GM19035 (cell line): ENCODE measurements around the gene ATP9A.
"Not testable (repeated sequence)": the region's sequence is repeated elsewhere in the genome, so short reads cannot be mapped to it uniquely, and the experiment has no call there.

Experiments used
- ATAC-seq: cut with Tn5 transposase; IDR thresholded peaks from one replicate; pipeline ENCODE4 v1.9.1; 2021; ENCODE audit not compliant: unreplicated experiment

ATP9A gene

GRCh38 chr20:51757226-51757625 lies 11.0 kb downstream of the ATP9A start:
- ATAC-seq, result no peak

- no peak for ATAC-seq
Measured at GRCh38 chr20:51756653-51757052, 11.5 kb downstream of the ATP9A start.

GRCh38 chr20:51753220-51753619 lies 15.0 kb downstream of the ATP9A start:
- ATAC-seq, result not testable (repeated sequence)

GRCh38 chr20:51752343-51752951 lies 15.7 kb downstream of the ATP9A start:
- ATAC-seq, result no peak

DNA sequence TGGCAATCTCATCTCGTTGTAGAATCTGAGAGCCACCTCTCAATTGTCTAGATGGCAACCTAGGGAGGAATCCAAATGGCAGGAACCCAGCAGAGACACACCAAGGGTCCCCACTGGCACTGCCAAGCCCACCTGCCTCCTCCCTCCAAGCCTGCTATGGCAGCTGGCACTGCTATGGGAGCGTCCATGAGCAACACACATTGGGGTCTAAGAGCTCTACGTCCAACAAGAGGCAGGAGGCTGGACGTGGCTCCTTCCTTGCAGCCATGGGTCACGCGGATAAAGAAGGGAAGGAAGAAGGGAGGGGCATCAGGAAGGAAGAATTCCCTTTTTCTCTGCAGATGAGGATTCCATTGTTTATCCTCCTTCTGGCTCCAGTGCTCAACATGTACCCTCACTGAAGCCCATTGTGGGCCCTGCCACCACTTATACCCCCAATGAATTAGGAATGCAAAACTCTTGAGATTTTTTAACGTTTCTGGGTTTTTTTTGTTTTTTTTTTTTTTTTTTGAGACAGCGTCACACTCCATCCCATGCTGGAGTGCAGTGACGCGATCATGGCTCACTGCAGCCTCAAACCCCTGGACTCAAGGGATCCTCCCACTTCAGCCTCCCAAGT lies 17.3 kb downstream of the ATP9A start:
- ATAC-seq, result no peak

DNA sequence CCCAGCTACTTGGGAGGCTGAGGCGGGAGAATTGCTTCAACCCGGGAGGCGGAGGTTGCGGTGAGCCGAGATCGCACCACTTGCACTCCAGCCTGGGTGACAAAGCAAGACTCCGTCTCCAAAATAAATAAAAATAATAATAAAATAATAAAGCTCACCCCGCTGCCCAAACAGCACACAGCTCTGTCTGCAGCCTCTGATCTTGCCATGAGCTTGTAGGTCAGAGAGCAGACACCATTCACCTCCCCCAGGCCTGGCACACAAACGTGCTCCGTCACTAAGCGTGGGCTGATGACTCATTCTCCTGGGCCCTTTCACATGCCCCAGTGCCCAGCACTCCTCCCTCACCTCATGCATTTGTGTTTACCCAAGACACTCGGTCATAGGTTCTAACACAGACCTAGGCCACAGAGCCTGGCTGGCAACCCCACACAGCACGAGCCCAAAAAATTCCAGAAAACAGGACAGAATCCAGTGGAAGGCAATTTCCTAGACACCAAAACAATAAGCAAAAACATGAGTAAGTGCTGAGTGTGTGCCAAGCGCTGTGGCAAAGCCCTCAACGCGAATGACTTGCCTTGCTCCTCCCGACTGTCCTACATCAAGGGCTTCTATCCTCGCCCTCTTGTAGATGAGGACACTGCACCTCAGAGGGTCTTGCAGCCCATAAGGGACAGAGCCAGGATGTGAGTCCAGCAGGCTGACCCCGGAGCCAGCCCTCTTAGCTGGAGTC lies 18.0 kb downstream of the ATP9A start:
- no peak for ATAC-seq

DNA sequence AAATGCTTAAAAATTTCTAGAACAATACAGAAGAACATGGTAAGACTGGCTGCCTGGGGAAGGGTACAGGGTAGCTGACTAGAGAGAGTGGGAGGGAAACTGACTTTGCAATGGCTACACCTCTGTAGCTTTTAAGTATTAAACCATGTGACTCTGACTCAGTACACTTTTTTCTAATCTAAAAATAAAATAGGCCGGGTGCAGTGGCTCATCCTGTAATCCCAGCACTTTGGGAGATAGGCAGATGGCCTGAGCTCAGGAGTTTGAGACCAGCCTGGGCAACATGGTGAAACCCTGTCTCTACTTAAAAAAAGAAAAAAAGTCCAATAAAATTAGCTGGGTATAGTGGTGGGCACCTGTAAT lies 18.5 kb downstream of the ATP9A start:
- ATAC-seq, result no peak

DNA sequence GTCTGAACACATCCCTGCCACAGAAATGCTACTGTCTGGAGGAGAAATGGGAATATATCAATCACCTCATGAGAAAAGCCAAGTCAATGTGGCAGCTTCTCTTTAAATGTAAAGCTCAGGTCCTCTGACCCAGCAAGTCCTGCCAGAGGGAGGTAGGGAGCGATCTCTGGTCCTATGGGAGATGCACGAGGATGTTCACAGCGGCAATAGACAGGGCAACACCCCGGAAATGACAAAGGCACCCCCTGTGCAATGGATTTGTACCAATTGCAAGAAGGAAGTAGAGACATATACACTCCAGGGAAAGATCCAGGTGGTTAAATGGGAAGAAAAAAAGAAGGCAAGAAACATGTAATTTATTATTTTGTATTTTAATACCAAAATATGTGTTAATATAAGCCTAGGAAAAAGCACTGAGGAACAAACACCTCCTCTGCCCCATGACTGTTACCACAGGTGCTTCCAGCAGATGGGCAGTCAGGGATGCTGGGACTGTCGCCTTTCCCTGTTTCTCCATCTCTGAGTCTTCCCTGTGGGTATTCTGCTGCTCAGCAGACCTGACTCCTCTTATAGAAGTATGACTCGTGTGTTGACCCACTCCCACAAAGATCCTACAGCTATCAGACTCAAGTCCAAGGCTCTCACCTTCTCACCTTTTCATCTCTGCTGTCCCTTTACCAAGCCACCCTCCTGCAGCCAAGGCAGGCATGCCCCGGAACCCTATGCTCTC lies 20.8 kb downstream of the ATP9A start:
- ATAC-seq, result no peak

DNA sequence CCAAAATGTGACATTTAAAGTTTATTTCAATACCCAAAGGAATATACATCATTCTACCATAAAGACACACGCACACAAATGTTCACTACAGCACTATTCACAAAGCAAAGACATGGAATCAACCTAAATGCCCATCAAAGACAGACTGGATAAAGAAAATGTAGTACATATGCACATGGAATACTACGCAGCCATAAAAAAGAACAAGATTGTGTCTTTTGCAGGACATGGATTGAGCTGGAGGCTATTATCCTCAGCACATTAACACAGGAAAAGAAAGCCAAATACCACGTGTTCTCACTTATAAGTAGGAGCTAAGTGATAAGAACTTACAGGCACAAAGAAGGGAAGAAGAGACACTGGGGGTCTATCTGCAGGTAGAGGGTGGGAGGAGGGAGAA lies 22.4 kb downstream of the ATP9A start:
- ATAC-seq, result no peak

GRCh38 chr20:51740838-51741237 lies 27.4 kb downstream of the ATP9A start:
- ATAC-seq, result no peak

DNA sequence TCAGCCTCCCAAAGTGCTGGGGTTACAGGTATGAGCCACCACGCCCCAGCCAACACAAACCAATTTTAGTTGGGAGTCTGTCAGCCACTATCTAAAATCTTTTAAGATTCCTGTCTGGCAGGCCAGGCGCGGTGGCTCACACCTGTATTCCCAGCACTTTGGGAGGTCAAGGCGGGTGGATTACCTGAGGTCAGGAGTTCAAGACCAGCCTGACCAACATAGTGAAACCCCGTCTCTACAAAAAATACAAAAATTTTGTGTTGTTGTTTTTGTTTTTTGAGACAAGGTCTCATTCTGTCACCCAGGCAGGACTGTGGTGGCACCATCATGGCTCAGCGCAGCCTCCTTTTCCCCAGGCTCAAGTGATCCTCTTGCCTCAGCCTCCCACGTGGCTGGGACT lies 27.9 kb downstream of the ATP9A start:
- not testable (repeated sequence) for ATAC-seq

DNA sequence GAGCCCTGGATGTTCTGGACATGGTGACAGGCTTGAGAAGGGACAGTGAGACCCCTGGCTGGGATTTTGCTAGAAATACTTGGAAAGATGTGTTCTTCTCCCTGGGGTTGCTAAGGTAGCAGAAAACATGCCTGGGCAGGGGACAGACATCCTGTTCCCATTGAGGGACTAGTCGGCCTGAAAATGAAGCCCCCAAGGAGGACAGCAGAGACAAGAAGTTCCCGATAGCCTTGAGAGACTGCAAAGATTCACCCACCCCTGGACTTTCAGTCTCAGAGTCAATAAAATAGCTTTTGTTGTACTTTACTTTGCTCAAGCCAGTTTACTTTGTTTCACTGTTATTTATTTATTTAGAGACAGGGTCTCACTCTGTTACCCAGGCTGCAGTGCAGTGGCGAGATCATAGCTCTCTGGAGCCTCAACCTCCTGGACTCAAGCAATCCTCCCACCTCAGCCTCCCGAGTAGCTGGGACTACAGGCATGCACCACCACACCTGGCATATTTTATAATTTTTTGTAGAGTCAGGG lies 28.4 kb downstream of the ATP9A start:
- no peak for ATAC-seq

GRCh38 chr20:51738877-51739447 lies 29.2 kb downstream of the ATP9A start:
- no peak for ATAC-seq

DNA sequence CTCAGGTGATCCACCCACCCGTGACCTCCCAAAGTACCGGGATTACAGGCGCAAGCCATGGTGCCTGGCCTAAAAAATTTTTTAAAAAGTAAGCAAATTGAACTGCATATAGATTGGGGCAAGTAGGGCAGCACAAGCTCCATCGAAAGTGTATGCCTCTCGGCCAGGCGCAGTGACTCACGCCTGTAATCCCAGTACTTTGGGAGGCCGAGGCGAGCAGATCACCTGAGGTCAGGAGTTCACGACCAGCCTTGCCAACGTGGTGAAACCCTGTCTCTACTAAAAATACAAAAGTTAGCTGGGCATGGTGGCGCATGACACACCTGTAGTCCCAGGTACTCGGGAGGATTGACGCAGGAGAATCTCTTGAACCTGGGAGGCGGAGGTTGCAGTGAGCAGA lies 29.9 kb downstream of the ATP9A start:
- ATAC-seq, result not testable (repeated sequence)

DNA sequence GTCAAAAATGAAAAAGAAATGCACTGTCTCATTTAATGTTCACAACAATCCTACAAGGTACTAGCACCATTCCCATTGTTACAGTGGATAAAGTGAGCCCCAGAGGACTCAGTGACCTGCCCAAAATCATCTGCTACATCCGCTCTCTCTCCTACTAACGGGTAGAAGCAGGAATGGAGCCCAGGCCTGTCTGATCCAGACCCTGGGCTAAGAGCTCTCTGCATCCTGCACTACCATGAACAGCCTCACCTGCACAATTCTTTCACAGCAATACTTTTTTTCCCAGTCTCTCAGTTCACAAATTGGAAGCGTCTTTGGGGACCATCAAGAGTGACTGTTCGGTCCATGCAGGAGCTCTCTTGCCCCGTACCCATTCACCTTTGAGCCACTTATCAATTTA lies 31.2 kb downstream of the ATP9A start:
- no peak for ATAC-seq

GRCh38 chr20:51735728-51736600 lies 32.2 kb downstream of the ATP9A start:
- ATAC-seq, result no peak

DNA sequence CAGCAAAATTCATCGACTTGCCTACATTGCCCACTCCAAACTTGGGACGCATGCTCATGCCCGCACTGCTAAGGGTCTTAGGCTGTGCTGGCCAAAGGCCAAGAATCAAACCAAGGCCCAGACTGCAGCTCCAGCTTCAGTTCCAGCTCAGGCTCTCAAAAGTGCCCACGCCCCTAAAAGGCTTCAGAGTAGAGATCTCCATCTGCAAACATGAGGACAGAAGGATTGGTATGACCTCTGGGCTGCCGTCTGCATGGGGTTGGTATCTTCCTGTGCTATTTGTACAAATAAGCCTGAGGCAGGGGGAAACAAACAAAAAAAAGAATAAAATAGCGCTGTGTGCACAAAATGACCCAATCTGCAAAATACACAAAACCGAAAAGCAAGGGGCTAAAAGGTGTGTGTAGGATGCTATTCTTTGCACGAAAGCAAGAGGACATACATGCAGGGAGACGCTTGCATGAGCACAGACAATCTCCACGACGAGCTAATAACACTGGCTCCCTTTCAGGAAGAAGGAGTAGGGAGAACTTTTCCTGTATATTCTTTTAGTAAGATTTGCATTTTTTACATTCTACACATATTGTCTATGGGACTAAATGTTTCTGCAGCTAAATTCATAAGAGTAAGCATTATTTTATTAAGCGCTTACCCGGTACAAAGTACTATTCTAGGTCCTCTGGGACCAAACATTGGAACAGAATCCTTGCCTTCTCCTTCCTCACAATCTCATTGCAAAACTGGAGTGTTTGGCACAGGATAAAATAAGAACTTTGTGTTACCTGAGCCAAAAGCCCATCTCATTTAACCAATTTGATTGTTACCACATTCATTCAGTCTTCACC lies 33.1 kb downstream of the ATP9A start:
- no peak for ATAC-seq

DNA sequence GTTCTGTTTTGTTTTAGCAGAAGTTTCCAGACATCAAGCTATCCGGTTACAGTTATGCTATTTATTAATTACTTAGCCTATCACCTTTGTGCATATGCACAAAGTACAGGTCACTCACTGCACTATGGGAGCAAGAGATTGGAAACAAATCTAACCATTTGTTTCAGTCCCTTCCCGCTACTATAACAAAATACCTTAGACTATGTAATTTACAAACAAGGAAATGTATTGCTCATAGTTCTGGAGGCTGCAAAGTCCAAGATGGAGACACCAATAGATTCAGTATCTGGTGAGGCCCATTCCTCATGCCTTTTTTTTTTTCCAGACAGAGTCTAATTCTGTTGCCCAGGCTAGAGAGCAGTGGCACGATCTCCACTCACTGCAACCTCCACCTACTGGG lies 35.1 kb downstream of the ATP9A start:
- no peak for ATAC-seq

- no peak for ATAC-seq
Measured at GRCh38 chr20:51732096-51732791, 35.9 kb downstream of the ATP9A start.
